ENCODE measurements around the gene LIMCH1.

Gene LIMCH1

DNA sequence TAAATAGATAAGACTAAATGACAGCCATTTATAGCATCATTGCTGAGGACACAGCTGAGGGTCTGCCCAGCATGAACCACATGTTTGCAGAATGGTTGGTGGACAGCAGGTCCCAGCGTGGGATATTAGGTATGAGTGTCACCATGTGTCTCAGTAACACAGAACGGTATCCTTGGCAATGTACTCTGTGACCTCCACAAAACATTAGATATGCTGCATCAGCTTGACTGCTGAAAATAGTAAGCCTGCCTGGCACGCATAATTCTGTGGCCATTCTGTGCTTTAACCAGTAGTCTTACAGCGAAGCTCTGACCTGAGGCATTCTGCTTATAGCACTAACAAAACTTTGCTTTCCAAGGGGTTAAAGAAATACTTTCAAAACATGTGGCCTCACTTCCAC lies 32.0 kb downstream of the LIMCH1 start:
- TF ChIP-seq, protein P1, sequence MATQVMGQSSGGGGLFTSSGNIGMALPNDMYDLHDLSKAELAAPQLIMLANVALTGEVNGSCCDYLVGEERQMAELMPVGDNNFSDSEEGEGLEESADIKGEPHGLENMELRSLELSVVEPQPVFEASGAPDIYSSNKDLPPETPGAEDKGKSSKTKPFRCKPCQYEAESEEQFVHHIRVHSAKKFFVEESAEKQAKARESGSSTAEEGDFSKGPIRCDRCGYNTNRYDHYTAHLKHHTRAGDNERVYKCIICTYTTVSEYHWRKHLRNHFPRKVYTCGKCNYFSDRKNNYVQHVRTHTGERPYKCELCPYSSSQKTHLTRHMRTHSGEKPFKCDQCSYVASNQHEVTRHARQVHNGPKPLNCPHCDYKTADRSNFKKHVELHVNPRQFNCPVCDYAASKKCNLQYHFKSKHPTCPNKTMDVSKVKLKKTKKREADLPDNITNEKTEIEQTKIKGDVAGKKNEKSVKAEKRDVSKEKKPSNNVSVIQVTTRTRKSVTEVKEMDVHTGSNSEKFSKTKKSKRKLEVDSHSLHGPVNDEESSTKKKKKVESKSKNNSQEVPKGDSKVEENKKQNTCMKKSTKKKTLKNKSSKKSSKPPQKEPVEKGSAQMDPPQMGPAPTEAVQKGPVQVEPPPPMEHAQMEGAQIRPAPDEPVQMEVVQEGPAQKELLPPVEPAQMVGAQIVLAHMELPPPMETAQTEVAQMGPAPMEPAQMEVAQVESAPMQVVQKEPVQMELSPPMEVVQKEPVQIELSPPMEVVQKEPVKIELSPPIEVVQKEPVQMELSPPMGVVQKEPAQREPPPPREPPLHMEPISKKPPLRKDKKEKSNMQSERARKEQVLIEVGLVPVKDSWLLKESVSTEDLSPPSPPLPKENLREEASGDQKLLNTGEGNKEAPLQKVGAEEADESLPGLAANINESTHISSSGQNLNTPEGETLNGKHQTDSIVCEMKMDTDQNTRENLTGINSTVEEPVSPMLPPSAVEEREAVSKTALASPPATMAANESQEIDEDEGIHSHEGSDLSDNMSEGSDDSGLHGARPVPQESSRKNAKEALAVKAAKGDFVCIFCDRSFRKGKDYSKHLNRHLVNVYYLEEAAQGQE (IDR thresholded peaks at IDR 0.05; ENCODE audit: insufficient read depth in 1 of 2, low read depth in 2 of 2, low read length in 2 of 2), result no peak
- TF ChIP-seq SIN3A (IDR thresholded peaks at IDR 0.05; ENCODE audit: borderline replicate concordance, insufficient read depth, low read length) (no peak), TAF1 (IDR thresholded peaks at IDR 0.05; ENCODE audit: borderline replicate concordance, insufficient read depth, low read length) (no peak), POLR2AphosphoS5 (IDR thresholded peaks at IDR 0.05; ENCODE audit: low read depth, low read length) (no peak), FOXP2 (optimal IDR thresholded peaks at IDR 0.05; ENCODE audit: borderline replicate concordance, extremely low read depth, extremely low read length, insufficient read depth) (no peak)

DNA sequence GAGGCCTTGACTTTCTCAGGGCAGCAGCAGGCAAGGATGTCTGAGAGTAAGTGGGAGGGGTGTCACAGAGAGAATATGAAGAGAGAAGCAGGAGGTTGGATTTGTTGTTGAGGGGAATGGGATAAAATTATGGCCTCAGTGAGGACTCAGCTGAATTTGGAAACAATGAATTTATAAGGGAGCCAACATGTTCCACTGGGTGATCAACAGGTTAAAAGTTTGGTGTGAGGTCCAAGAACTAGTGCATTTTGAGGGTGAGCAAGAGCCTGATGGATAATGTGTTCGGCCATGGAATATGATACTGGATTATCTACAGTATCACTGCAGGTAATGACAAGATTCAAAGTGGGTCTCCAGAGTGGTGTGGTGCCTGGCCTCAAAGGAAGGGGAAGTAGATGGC lies 33.5 kb downstream of the LIMCH1 start:
- TF ChIP-seq POLR2AphosphoS5 (IDR thresholded peaks at IDR 0.05; ENCODE audit: low read depth, low read length) (no peak), TAF1 (IDR thresholded peaks at IDR 0.05; ENCODE audit: borderline replicate concordance, insufficient read depth, low read length) (no peak), FOXP2 (optimal IDR thresholded peaks at IDR 0.05; ENCODE audit: borderline replicate concordance, extremely low read depth, extremely low read length, insufficient read depth) (no peak), SIN3A (IDR thresholded peaks at IDR 0.05; ENCODE audit: borderline replicate concordance, insufficient read depth, low read length) (no peak)
- TF ChIP-seq, protein P1 (IDR thresholded peaks at IDR 0.05; ENCODE audit: insufficient read depth in 1 of 2, low read depth in 2 of 2, low read length in 2 of 2), result no peak

DNA sequence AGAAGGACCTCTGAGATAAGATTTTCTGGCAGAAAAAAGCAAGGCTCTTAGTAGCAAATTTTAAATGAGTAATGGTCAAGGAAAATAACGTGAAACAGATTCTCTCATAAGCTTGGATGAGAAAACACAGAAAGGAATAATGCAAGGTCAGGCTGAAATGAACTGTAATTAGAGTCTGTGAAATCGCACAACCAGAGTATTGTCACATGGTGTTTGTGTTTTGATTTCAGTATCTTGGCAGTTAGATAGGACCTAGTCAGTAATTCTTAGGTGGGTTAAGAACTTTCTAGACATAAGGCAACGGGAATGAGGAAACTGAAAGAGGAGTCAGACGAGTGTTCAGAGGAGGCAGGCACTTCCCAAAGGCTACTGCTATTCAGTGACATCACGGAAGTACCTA lies 34.6 kb downstream of the LIMCH1 start:
- TF ChIP-seq, protein P1 (IDR thresholded peaks at IDR 0.05; ENCODE audit: insufficient read depth in 1 of 2, low read depth in 2 of 2, low read length in 2 of 2), result no peak
- TF ChIP-seq FOXP2 (optimal IDR thresholded peaks at IDR 0.05; ENCODE audit: borderline replicate concordance, extremely low read depth, extremely low read length, insufficient read depth), result no peak
- no peak for TF ChIP-seq POLR2AphosphoS5 (IDR thresholded peaks at IDR 0.05; ENCODE audit: low read depth, low read length)
- no peak for TF ChIP-seq SIN3A (IDR thresholded peaks at IDR 0.05; ENCODE audit: borderline replicate concordance, insufficient read depth, low read length)
- TF ChIP-seq TAF1 (IDR thresholded peaks at IDR 0.05; ENCODE audit: borderline replicate concordance, insufficient read depth, low read length), result no peak

DNA sequence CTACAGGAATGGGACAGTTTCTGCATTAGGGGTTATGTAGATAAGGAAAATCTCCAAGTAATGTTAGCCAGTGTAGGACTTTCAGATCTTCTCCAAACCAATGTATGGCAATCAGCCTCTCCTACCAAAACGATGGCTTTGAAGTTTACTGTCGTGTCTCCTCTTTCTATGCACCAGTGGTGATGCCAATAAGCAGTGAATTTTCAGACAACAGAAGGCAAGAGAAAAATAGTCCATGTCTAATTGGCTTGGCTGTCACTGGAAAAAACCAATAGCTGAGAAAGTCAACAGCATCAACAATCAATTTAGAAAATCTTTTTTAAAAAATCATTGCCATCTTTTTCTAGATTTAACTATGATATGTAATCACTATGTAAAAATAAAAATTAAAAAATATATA lies 35.0 kb downstream of the LIMCH1 start:
- TF ChIP-seq, protein P1 (IDR thresholded peaks at IDR 0.05; ENCODE audit: insufficient read depth in 1 of 2, low read depth in 2 of 2, low read length in 2 of 2), result no peak

DNA sequence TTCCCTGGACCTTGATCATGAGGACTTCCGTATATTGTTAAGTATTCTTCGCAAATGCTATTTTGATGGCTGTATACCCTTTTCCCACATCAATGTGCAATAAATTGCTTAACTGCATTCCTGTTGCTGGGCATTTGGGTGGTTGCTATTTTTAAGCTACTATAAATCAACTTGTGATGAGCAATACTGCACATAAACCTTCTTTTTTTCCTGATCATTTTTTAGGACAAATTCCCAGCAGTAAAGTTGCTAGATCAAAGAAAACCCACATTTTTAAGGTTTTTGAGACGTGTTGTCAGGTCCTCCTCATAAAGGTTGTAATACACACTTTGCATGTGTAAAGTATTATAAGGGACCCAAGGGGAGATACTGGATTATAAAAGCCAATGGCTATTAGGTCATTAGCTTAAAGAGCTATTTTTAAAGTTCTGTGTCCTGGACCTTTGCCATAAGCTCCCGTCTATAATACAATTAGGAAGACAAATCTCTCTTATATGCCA lies 35.6 kb downstream of the LIMCH1 start:
- TF ChIP-seq, protein P1 (IDR thresholded peaks at IDR 0.05; ENCODE audit: insufficient read depth in 1 of 2, low read depth in 2 of 2, low read length in 2 of 2), result no peak
- TF ChIP-seq SIN3A (IDR thresholded peaks at IDR 0.05; ENCODE audit: borderline replicate concordance, insufficient read depth, low read length), result no peak
- no peak for TF ChIP-seq FOXP2 (optimal IDR thresholded peaks at IDR 0.05; ENCODE audit: borderline replicate concordance, extremely low read depth, extremely low read length, insufficient read depth)
- TF ChIP-seq TAF1 (IDR thresholded peaks at IDR 0.05; ENCODE audit: borderline replicate concordance, insufficient read depth, low read length), result no peak
- TF ChIP-seq POLR2AphosphoS5 (IDR thresholded peaks at IDR 0.05; ENCODE audit: low read depth, low read length), result no peak

Data from PFSK-1 (cell line).